Measurements from ENCODE around the gene AGPAT1. TPM values are rescaled to one million over a fixed set of nuclear protein-coding genes. Genes with fewer than 3 reads are reported as not detected.

Gene AGPAT1
- total and polyA plus RNA-seq, 2 experiments from 2014 or later: 39.8 to 82.1 TPM

DNA sequence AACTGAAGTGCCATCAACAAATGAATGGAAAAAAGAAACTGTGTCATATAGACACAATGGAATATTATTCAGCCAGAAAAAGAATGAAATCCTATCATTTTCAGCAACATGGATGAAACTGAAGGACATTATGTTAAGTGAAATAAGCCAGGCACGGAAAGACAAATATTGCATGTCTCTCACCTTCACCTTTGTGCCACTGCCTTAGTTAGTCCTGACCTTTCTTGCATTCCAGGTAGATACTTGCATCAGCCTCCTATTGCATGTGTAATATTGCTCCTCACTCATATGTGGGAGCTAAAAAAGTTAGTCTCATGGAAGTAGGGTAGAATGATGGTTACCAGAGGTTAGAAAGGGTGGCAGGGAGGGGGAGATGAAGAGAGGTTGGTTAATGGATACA is 33.1 kb upstream of the AGPAT1 start (continued):
- no peak for TF ChIP-seq CREB1 (CRISPR knock-in tag; IDR thresholded peaks at IDR 0.05; ENCODE audit: low read depth)
- TF ChIP-seq, protein P1, sequence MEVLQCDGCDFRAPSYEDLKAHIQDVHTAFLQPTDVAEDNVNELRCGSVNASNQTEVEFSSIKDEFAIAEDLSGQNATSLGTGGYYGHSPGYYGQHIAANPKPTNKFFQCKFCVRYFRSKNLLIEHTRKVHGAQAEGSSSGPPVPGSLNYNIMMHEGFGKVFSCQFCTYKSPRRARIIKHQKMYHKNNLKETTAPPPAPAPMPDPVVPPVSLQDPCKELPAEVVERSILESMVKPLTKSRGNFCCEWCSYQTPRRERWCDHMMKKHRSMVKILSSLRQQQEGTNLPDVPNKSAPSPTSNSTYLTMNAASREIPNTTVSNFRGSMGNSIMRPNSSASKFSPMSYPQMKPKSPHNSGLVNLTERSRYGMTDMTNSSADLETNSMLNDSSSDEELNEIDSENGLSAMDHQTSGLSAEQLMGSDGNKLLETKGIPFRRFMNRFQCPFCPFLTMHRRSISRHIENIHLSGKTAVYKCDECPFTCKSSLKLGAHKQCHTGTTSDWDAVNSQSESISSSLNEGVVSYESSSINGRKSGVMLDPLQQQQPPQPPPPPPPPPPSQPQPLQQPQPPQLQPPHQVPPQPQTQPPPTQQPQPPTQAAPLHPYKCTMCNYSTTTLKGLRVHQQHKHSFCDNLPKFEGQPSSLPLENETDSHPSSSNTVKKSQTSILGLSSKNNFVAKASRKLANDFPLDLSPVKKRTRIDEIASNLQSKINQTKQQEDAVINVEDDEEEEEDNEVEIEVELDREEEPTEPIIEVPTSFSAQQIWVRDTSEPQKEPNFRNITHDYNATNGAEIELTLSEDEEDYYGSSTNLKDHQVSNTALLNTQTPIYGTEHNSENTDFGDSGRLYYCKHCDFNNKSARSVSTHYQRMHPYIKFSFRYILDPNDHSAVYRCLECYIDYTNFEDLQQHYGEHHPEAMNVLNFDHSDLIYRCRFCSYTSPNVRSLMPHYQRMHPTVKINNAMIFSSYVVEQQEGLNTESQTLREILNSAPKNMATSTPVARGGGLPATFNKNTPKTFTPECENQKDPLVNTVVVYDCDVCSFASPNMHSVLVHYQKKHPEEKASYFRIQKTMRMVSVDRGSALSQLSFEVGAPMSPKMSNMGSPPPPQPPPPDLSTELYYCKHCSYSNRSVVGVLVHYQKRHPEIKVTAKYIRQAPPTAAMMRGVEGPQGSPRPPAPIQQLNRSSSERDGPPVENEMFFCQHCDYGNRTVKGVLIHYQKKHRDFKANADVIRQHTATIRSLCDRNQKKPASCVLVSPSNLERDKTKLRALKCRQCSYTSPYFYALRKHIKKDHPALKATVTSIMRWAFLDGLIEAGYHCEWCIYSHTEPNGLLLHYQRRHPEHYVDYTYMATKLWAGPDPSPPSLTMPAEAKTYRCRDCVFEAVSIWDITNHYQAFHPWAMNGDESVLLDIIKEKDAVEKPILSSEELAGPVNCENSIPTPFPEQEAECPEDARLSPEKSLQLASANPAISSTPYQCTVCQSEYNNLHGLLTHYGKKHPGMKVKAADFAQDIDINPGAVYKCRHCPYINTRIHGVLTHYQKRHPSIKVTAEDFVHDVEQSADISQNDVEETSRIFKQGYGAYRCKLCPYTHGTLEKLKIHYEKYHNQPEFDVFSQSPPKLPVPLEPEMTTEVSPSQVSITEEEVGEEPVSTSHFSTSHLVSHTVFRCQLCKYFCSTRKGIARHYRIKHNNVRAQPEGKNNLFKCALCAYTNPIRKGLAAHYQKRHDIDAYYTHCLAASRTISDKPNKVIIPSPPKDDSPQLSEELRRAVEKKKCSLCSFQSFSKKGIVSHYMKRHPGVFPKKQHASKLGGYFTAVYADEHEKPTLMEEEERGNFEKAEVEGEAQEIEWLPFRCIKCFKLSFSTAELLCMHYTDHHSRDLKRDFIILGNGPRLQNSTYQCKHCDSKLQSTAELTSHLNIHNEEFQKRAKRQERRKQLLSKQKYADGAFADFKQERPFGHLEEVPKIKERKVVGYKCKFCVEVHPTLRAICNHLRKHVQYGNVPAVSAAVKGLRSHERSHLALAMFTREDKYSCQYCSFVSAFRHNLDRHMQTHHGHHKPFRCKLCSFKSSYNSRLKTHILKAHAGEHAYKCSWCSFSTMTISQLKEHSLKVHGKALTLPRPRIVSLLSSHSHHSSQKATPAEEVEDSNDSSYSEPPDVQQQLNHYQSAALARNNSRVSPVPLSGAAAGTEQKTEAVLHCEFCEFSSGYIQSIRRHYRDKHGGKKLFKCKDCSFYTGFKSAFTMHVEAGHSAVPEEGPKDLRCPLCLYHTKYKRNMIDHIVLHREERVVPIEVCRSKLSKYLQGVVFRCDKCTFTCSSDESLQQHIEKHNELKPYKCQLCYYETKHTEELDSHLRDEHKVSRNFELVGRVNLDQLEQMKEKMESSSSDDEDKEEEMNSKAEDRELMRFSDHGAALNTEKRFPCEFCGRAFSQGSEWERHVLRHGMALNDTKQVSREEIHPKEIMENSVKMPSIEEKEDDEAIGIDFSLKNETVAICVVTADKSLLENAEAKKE (CRISPR knock-in tag; IDR thresholded peaks at IDR 0.05): no peak

DNA sequence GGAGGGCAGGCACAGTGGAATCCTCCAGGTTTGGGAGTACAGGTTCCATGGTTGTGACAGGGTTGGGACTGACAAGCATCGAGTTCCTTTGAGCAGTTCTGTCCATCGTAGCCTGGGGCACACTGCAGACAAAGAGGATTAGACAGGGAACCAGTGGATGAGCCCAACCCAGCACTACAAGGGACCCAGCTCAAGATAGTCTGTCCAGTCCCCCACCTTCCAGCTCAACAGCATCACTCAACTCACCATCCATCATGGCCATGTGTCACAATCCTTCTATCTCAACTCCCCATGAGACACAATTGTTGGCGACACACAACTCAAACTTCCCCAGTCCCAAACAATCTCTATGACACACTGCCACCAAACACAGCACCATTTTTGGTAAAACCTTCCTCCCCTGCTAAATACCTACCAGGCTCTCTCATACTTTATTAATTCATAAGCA is 28.4 kb upstream of the AGPAT1 start:
- H3K27ac ChIP-seq (ENCODE audit: low read depth): no peak overlapping the region
- no peak overlapping the region for H3K4me2 ChIP-seq
- Mint-ChIP-seq H3K4me3 (no peak overlapping the region), H3K9me3 (peaks cover 3% of the 10 kb centered on the region; the same call in 2 of the 3 replicates), H3K27ac (no peak overlapping the region), H3K36me3 (ENCODE audit: low read depth) (no peaks in the 10 kb centered on the region), H3K4me1 (no peaks in the 10 kb centered on the region; the same call in 2 of the 3 replicates), H3K27me3 (ENCODE audit: insufficient read depth, low read depth, poor library complexity) (peaks cover 2% of the 10 kb centered on the region)
- TF ChIP-seq JUNB (IDR thresholded peaks at IDR 0.05; ENCODE audit: unreplicated experiment) (no peak), CREB1 (CRISPR knock-in tag; IDR thresholded peaks at IDR 0.05; ENCODE audit: low read depth) (no peak), EZH2 (IDR thresholded peaks at IDR 0.05; ENCODE audit: low read depth, unreplicated experiment) (no peak), STAT1 (IDR thresholded peaks at IDR 0.05; ENCODE audit: unreplicated experiment) (no peak)
- TF ChIP-seq, protein P2, sequence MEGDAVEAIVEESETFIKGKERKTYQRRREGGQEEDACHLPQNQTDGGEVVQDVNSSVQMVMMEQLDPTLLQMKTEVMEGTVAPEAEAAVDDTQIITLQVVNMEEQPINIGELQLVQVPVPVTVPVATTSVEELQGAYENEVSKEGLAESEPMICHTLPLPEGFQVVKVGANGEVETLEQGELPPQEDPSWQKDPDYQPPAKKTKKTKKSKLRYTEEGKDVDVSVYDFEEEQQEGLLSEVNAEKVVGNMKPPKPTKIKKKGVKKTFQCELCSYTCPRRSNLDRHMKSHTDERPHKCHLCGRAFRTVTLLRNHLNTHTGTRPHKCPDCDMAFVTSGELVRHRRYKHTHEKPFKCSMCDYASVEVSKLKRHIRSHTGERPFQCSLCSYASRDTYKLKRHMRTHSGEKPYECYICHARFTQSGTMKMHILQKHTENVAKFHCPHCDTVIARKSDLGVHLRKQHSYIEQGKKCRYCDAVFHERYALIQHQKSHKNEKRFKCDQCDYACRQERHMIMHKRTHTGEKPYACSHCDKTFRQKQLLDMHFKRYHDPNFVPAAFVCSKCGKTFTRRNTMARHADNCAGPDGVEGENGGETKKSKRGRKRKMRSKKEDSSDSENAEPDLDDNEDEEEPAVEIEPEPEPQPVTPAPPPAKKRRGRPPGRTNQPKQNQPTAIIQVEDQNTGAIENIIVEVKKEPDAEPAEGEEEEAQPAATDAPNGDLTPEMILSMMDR (conservative IDR thresholded peaks at IDR 0.05; ENCODE audit: low read depth in 2 of 2): no peak
- H3K4me1 ChIP-seq (ENCODE audit: insufficient read depth): no peaks in the 10 kb centered on the region
- no peaks in the 10 kb centered on the region for H3K9me2 ChIP-seq (ENCODE audit: insufficient read depth)
- no peaks in the 10 kb centered on the region for H4K20me1 ChIP-seq (replicated peaks; ENCODE audit: insufficient read depth)
- H3K36me3 ChIP-seq (ENCODE audit: insufficient read depth): no peaks in the 10 kb centered on the region
- no peak overlapping the region for H3K4me3 ChIP-seq
- DNase-seq (ENCODE audit: low spot score) (no peak), ATAC-seq (no peak)
- no peak overlapping the region for H2AFZ ChIP-seq
- H3K79me2 ChIP-seq (replicated peaks; ENCODE audit: insufficient read depth): no peaks in the 10 kb centered on the region
- H3F3A ChIP-seq (replicated peaks; ENCODE audit: low read depth): no peaks in the 10 kb centered on the region
- no peaks in the 10 kb centered on the region for H3K27me3 ChIP-seq (ENCODE audit: insufficient read depth)

Data from GM23338 (cell line).